CD14-positive monocyte (primary cell): ENCODE measurements around the gene FOXI2. TPM values are rescaled to one million over a fixed set of nuclear protein-coding genes. Genes with fewer than 3 reads are reported as not detected.

Experiments used
- DNase-seq, 3 donors: peaks; one replicate each; pipeline ENCODE4 v3.0.0-alpha.2; 2011 to 2022
- H2AFZ ChIP-seq: 2 replicates; pipeline ENCODE4 v1.6.0; 2012; ENCODE audit warnings: mild to moderate bottlenecking, low read depth, low read length, inconsistent platforms; ENCODE audit not compliant: insufficient read depth, poor library complexity, severe bottlenecking
- H3K27ac ChIP-seq, 2 donors: 1 replicate in 1 of 2; 2 replicates in 1 of 2; pipeline ENCODE4 v1.5.1; 2012 to 2013; ENCODE audit warnings: low read length in 2 of 2, control low read depth in 1 of 2, inconsistent platforms in 1 of 2, low read depth in 1 of 2, mild to moderate bottlenecking in 1 of 2
- H3K27me3 ChIP-seq, 2 donors: one replicate each; pipeline versions ENCODE4 v1.6.0 to v1.6.1; 2011 to 2013; ENCODE audit warnings: low read length in 2 of 2; ENCODE audit not compliant: control insufficient read depth in 2 of 2, insufficient read depth in 2 of 2
- H3K36me3 ChIP-seq, 2 donors: replicated peaks in 1 of 2; 1 replicate in 1 of 2; 2 replicates in 1 of 2; pipeline versions ENCODE4 v1.5.1 to v1.6.1; 2012 to 2013; ENCODE audit warnings: low read length in 2 of 2, control low read depth in 1 of 2, inconsistent platforms in 1 of 2, mild to moderate bottlenecking in 1 of 2; ENCODE audit not compliant: insufficient read depth in 2 of 2, control insufficient read depth in 1 of 2
- H3K4me1 ChIP-seq, 2 donors: 1 replicate in 1 of 2; 2 replicates in 1 of 2; pipeline versions ENCODE4 v1.5.1 to v1.6.1; 2012 to 2013; ENCODE audit warnings: low read length in 2 of 2, control low read depth in 1 of 2, inconsistent platforms in 1 of 2, mild to moderate bottlenecking in 1 of 2, moderate library complexity in 1 of 2; ENCODE audit not compliant: insufficient read depth in 2 of 2, control insufficient read depth in 1 of 2
- H3K4me2 ChIP-seq: replicated peaks from 2 replicates; pipeline ENCODE3; 2012; ENCODE audit warnings: low read length, moderate library complexity, mild to moderate bottlenecking; ENCODE audit not compliant: poor library complexity, severe bottlenecking; ENCODE audit errors: extremely low read depth
- H3K4me3 ChIP-seq, 3 experiments: fragments of 200-600 bp in 1 of 3; sonication (generic) in 1 of 3; replicated peaks in 1 of 3; 1 replicate in 2 of 3; 2 replicates in 1 of 3; pipeline ENCODE4 v1.5.1; 2011 to 2013; ENCODE audit warnings: low read length in 3 of 3, mild to moderate bottlenecking in 3 of 3, control low read depth in 2 of 3, low read depth in 2 of 3, inconsistent platforms in 1 of 3, moderate library complexity in 1 of 3
- H3K79me2 ChIP-seq: 2 replicates; pipeline ENCODE4 v1.6.0; 2012; ENCODE audit warnings: mild to moderate bottlenecking, control low read depth, inconsistent platforms, low read length, moderate library complexity; ENCODE audit not compliant: insufficient read depth
- H3K9ac ChIP-seq: 2 replicates; pipeline ENCODE4 v1.6.0; 2017; ENCODE audit warnings: low read length, mild to moderate bottlenecking; ENCODE audit not compliant: insufficient read depth, poor library complexity, severe bottlenecking
- H3K9me3 ChIP-seq, 2 donors: replicated peaks in 1 of 2; 1 replicate in 1 of 2; 2 replicates in 1 of 2; pipeline versions ENCODE4 v1.5.1 to v1.6.1; 2012 to 2013; ENCODE audit warnings: low read length in 2 of 2, control low read depth in 1 of 2; ENCODE audit not compliant: control insufficient read depth in 1 of 2, insufficient read depth in 1 of 2
- H4K20me1 ChIP-seq: 2 replicates; pipeline ENCODE4 v1.6.0; 2012; ENCODE audit warnings: mild to moderate bottlenecking, low read length, control low read depth, moderate library complexity; ENCODE audit not compliant: insufficient read depth
- H3K27ac Mint-ChIP-seq, 7 donors: one replicate each; pipeline ENCODE4 v1.8.0; 2020; ENCODE audit warnings: mild to moderate bottlenecking in 7 of 7, mixed read lengths in 7 of 7, moderate library complexity in 6 of 7, inconsistent platforms in 2 of 7
- H3K27me3 Mint-ChIP-seq, 3 donors: one replicate each; pipeline ENCODE4 v1.8.0; 2021 to 2022; ENCODE audit warnings: low read depth in 3 of 3, mild to moderate bottlenecking in 3 of 3, mixed read lengths in 3 of 3, moderate library complexity in 3 of 3, inconsistent platforms in 1 of 3
- H3K36me3 Mint-ChIP-seq, 2 donors: one replicate each; pipeline ENCODE4 v1.8.0; 2020; ENCODE audit warnings: mixed read lengths in 2 of 2, inconsistent platforms in 1 of 2, mild to moderate bottlenecking in 1 of 2
- H3K4me1 Mint-ChIP-seq: one replicate; pipeline ENCODE4 v1.8.0; 2020; ENCODE audit warnings: mild to moderate bottlenecking, mixed read lengths
- H3K4me3 Mint-ChIP-seq, 2 donors: one replicate each; pipeline ENCODE4 v1.8.0; 2020; ENCODE audit warnings: mild to moderate bottlenecking in 2 of 2, mixed read lengths in 2 of 2, moderate library complexity in 1 of 2
- H3K9me3 Mint-ChIP-seq, 7 donors: one replicate each; pipeline ENCODE4 v1.8.0; 2020 to 2022; ENCODE audit warnings: mixed read lengths in 7 of 7, mild to moderate bottlenecking in 6 of 7, moderate library complexity in 6 of 7, inconsistent platforms in 2 of 7
- CTCF ChIP-seq: fragments of 200-600 bp; IDR thresholded peaks from one replicate; pipeline ENCODE4 v1.8.0; 2022; ENCODE audit warnings: antibody characterized with exemption, mild to moderate bottlenecking
- WGBS: methylation state at CpG from one replicate; pipeline ENCODE4 v1.1.5; 2013; ENCODE audit warnings: missing lambda C conversion rate; ENCODE audit not compliant: insufficient coverage; 5-methylcytosine and 5-hydroxymethylcytosine counted together
- intact Hi-C, 2 donors: fragments of 100-400 bp; cut with micrococcal nuclease; formaldehyde crosslinking; loops; one replicate each; pipeline versions ENCODE4 v1.15.0 to v1.15.1; 2023
- polyA plus RNA-seq, 3 donors: library from polyadenylated mRNA; depleted of rRNA in 1 of 3; unstranded in 2 of 3; stranded (reverse) in 1 of 3; fragments of 300-500 nt in 2 of 3; fragments of >200 nt in 1 of 3; fragmentation: Illumina TruSeq in 2 of 3; gene quantifications; 1 replicate in 2 of 3; 2 replicates in 1 of 3; pipeline ENCODE4 v1.2.3, GENCODE V29; 2012 to 2021

FOXI2 gene
- polyA plus RNA-seq, 3 donors, result not detected

GRCh38 chr10:127715249-127715648 is 21.7 kb upstream of the FOXI2 start:
- Mint-ChIP-seq H3K9me3 (peaks cover 0 to 4% (median 0%) of the 10 kb centered on the region in 7 donors), H3K4me1 (no peaks in the 10 kb centered on the region), H3K36me3 (no peaks in the 10 kb centered on the region), H3K27ac (no peak overlapping the region), H3K27me3 (peaks cover 2 to 5% (median 2%) of the 10 kb centered on the region in 3 donors), H3K4me3 (no peak overlapping the region)
- no peaks in the 10 kb centered on the region for H4K20me1 ChIP-seq
- H3K27me3 ChIP-seq, result no peaks in the 10 kb centered on the region
- no peak for DNase-seq
- no peak overlapping the region for H3K4me3 ChIP-seq
- WGBS, result 71% methylated on average over 2 of the region's 6 CpGs
- H3K9me3 ChIP-seq, result no peaks in the 10 kb centered on the region
- TF ChIP-seq CTCF, result no peak
- no peaks in the 10 kb centered on the region for H3K36me3 ChIP-seq
- no peak overlapping the region for H2AFZ ChIP-seq
- H3K27ac ChIP-seq, result no peak overlapping the region
- no peaks in the 10 kb centered on the region for H3K4me1 ChIP-seq
- no peak overlapping the region for H3K4me2 ChIP-seq
- intact Hi-C loops, result no loop called here
- H3K79me2 ChIP-seq, result no peaks in the 10 kb centered on the region
- H3K9ac ChIP-seq, result no peak overlapping the region

GRCh38 chr10:127715782-127716378 is 21.1 kb upstream of the FOXI2 start:
- WGBS, result 60% methylated on average over 1 of the region's 3 CpGs
- Histone ChIP-seq H3K79me2 (no peaks in the 10 kb centered on the region), H2AFZ (no peak overlapping the region), H3K9ac (no peak overlapping the region), H3K4me2 (no peak overlapping the region), H3K4me1 (no peaks in the 10 kb centered on the region), H3K27me3 (no peaks in the 10 kb centered on the region), H3K4me3 (no peak overlapping the region), H4K20me1 (no peaks in the 10 kb centered on the region), H3K27ac (no peak overlapping the region), H3K36me3 (no peaks in the 10 kb centered on the region), H3K9me3 (no peaks in the 10 kb centered on the region)
- Mint-ChIP-seq H3K4me3 (no peak overlapping the region), H3K4me1 (no peaks in the 10 kb centered on the region), H3K27ac (no peak overlapping the region), H3K27me3 (peaks cover 2 to 5% (median 2%) of the 10 kb centered on the region in 3 donors), H3K36me3 (no peaks in the 10 kb centered on the region), H3K9me3 (peaks cover 0 to 4% (median 0%) of the 10 kb centered on the region in 7 donors)
- intact Hi-C loops, result no loop called here
- TF ChIP-seq CTCF, result peak; percentile 17
- peak in 1 of 3 donors; percentile 5 for DNase-seq
